Tibial nerve (tissue), 4 donors: ENCODE measurements around the gene TGDS. TPM values are rescaled to one million over a fixed set of nuclear protein-coding genes. Genes with fewer than 3 reads are reported as not detected.

ENCODE experiments used
- DNase-seq, 2 donors: peaks; one replicate each; pipeline ENCODE4 v3.0.0-alpha.2; 2019; ENCODE audit warnings: low spot score in 2 of 2
- H3K27ac ChIP-seq, 4 donors: fragments of 200-600 bp; sonication (generic) in 3 of 4; one replicate each; pipeline ENCODE4 v1.5.1; 2017 to 2019; ENCODE audit warnings: mild to moderate bottlenecking in 1 of 4
- H3K27me3 ChIP-seq, 2 donors: fragments of 200-600 bp; sonication (generic) in 1 of 2; one replicate each; pipeline versions ENCODE4 v1.5.1 to v1.6.0; 2017 to 2019
- H3K36me3 ChIP-seq, 3 donors: fragments of 200-600 bp; sonication (generic); one replicate each; pipeline ENCODE4 v1.5.1; 2018 to 2019
- H3K4me1 ChIP-seq, 4 donors: fragments of 200-600 bp; sonication (generic) in 3 of 4; one replicate each; pipeline ENCODE4 v1.5.1; 2017 to 2019
- H3K4me3 ChIP-seq, 4 donors: fragments of 200-600 bp; sonication (generic) in 3 of 4; one replicate each; pipeline ENCODE4 v1.5.1; 2017 to 2019; ENCODE audit warnings: mild to moderate bottlenecking in 1 of 4, moderate library complexity in 1 of 4
- H3K9me3 ChIP-seq, 4 donors: fragments of 200-600 bp; sonication (generic) in 3 of 4; one replicate each; pipeline ENCODE4 v1.5.1; 2017 to 2019
- EP300 ChIP-seq, 2 donors: sonication (generic); formaldehyde crosslinking; IDR thresholded peaks; one replicate each; pipeline ENCODE4 v1.6.1; 2017; ENCODE audit warnings: antibody characterized with exemption in 2 of 2, mild to moderate bottlenecking in 1 of 2
- POLR2A ChIP-seq, 2 donors: fragments of 450-650 bp; IDR thresholded peaks; one replicate each; pipeline ENCODE4 v1.6.1; 2017; ENCODE audit warnings: antibody characterized with exemption in 2 of 2, mild to moderate bottlenecking in 2 of 2, moderate library complexity in 2 of 2
- WGBS, 2 donors: methylation state at CpG; one replicate each; pipeline ENCODE4 v1.1.5; 2018; 5-methylcytosine and 5-hydroxymethylcytosine counted together
- total RNA-seq, 4 donors: library from RNA; depleted of rRNA; stranded (reverse); fragments of >200 nt; gene quantifications; one replicate each; pipeline ENCODE4 v1.1.0, GENCODE V29; 2016
- TF ChIP-seq, protein P1 (sequence below), 5 experiments: fragments of 200-600 bp in 3 of 5; fragments of 450-650 bp in 2 of 5; sonication (generic) in 3 of 5; IDR thresholded peaks; one replicate each; pipeline ENCODE4 v1.5.1; 2016 to 2019; ENCODE audit warnings: antibody characterized with exemption in 5 of 5, mild to moderate bottlenecking in 3 of 5, moderate library complexity in 2 of 5

TGDS gene
- total RNA-seq, 4 donors from 2014 or later = 10.2 to 14.2 (median 12.3) TPM

DNA sequence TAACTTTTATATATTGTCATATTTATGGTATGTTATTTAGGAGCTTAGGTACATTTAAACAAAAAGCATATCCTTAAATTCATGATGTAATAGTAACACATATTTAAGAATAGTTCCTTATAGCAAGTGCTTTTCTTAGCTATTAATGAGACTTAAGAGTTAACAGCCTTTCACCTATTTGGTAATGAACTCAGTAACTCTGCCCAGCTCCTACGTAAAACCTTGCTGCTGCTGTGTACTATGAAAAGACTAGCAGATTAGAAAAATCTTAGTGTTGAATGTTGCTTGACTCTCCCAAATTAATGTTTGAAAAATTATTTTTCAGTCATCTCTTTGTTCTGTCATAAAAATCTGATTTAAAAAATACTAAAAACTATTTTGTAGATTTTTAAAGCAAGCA lies 12.6 kb upstream of the TGDS start:
- no peaks in the 10 kb centered on the region for H3K4me1 ChIP-seq
- no peaks in the 10 kb centered on the region for H3K9me3 ChIP-seq
- H3K27me3 ChIP-seq = no peaks in the 10 kb centered on the region
- 40 to 44% methylated on average over 1 of the region's 1 CpG for WGBS, 2 donors
- H3K36me3 ChIP-seq = peaks cover 0 to 39% (median 0%) of the 10 kb centered on the region in 3 donors
- TF ChIP-seq POLR2A (IDR thresholded peaks at IDR 0.05) (no peak), EP300 (IDR thresholded peaks at IDR 0.05) (no peak)
- TF ChIP-seq, protein P1, sequence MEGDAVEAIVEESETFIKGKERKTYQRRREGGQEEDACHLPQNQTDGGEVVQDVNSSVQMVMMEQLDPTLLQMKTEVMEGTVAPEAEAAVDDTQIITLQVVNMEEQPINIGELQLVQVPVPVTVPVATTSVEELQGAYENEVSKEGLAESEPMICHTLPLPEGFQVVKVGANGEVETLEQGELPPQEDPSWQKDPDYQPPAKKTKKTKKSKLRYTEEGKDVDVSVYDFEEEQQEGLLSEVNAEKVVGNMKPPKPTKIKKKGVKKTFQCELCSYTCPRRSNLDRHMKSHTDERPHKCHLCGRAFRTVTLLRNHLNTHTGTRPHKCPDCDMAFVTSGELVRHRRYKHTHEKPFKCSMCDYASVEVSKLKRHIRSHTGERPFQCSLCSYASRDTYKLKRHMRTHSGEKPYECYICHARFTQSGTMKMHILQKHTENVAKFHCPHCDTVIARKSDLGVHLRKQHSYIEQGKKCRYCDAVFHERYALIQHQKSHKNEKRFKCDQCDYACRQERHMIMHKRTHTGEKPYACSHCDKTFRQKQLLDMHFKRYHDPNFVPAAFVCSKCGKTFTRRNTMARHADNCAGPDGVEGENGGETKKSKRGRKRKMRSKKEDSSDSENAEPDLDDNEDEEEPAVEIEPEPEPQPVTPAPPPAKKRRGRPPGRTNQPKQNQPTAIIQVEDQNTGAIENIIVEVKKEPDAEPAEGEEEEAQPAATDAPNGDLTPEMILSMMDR (IDR thresholded peaks at IDR 0.05) = no peak
- H3K27ac ChIP-seq = peak overlapping the region in 1 of 4 donors; percentile 3
- DNase-seq = no peak
- H3K4me3 ChIP-seq = no peak overlapping the region

DNA sequence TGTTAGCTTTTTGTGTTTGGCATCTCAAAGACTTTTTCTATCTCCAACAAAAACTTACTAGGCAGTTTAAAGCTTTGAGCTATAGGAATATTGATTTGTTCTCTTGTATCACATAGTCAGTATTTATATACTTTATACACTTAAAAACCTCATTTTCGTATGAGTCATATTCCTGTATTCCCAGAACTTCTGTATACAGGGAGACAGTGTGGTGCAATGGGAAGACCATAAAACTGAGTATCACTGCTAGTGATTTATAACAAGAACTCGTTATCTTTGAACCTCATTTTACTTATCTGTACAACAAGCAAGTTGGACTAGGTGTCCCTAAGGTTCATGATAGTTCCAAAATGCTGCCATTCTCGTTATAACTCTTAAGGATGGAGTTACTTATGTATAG lies 12.0 kb upstream of the TGDS start:
- Histone ChIP-seq H3K4me3 (no peak overlapping the region), H3K27ac (no peak overlapping the region), H3K27me3 (no peaks in the 10 kb centered on the region), H3K36me3 (peaks cover 0 to 39% (median 0%) of the 10 kb centered on the region in 3 donors), H3K9me3 (no peaks in the 10 kb centered on the region), H3K4me1 (peaks cover 0 to 6% (median 2%) of the 10 kb centered on the region in 4 donors)
- DNase-seq = no peak
- TF ChIP-seq POLR2A (IDR thresholded peaks at IDR 0.05) (no peak), EP300 (IDR thresholded peaks at IDR 0.05) (no peak)
- TF ChIP-seq, protein P1 (IDR thresholded peaks at IDR 0.05) = no peak
- 83 to 87% methylated on average over 3 of the region's 3 CpGs for WGBS, 2 donors

DNA sequence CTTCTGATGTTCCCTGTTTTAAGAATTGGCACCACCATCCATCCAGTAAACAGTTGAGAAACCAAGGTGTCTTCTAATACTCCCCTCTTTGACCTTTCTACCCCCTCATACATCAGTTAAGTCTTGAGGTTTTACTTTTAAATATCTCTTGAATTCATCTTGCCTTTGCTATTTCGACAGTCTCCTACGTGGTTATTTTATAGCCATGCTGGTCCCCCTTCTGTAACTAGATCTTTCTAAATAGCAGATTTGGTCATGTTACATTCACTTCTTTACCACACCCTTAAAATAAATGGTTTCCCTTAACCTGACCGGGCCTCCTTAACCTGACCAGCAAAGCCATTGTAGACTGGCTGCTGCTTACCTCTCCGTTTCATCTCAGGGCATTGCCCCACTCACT lies 11.1 kb upstream of the TGDS start:
- no peak for DNase-seq
- Histone ChIP-seq H3K4me3 (no peak overlapping the region), H3K36me3 (peaks cover 0 to 38% (median 0%) of the 10 kb centered on the region in 3 donors), H3K4me1 (peaks cover 0 to 15% (median 6%) of the 10 kb centered on the region in 4 donors), H3K27ac (no peak overlapping the region), H3K9me3 (no peaks in the 10 kb centered on the region), H3K27me3 (no peaks in the 10 kb centered on the region)
- 85 to 92% methylated on average over 4 of the region's 4 CpGs for WGBS, 2 donors
- TF ChIP-seq, protein P1 (IDR thresholded peaks at IDR 0.05) = no peak
- TF ChIP-seq POLR2A (IDR thresholded peaks at IDR 0.05) (no peak), EP300 (IDR thresholded peaks at IDR 0.05) (no peak)

DNA sequence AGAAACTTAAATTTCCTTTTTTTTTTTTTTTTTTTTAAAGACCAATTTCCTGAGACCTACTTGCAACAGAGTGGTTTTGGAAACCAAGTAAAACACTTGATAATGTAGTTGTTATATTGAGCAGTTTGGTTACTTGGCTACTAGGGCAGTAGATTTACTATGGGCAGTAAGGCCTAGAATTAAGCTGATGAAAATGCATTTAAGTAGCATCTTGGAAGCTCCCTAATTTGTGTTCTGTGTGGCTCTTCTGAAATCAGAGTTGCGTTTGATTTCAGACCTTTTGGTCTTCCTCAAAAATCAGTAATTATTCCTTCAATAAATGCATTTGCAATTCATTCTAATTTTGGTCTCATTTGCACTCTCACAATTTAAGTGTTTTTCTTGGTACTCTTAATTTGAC lies 6.5 kb upstream of the TGDS start:
- H3K4me1 ChIP-seq = peaks cover 0 to 17% (median 8%) of the 10 kb centered on the region in 4 donors
- H3K27ac ChIP-seq = peak overlapping the region; percentile 63 to 93 (median 86)
- DNase-seq = no peak
- WGBS, 2 donors = 17 to 29% methylated on average over 1 of the region's 1 CpG
- peak overlapping the region; percentile 72 to 99 (median 92) for H3K4me3 ChIP-seq
- H3K9me3 ChIP-seq = no peaks in the 10 kb centered on the region
- H3K27me3 ChIP-seq = no peaks in the 10 kb centered on the region
- no peak for TF ChIP-seq EP300 (IDR thresholded peaks at IDR 0.05)
- TF ChIP-seq POLR2A (IDR thresholded peaks at IDR 0.05) = no peak
- TF ChIP-seq, protein P1 (IDR thresholded peaks at IDR 0.05) = no peak
- peaks cover 0 to 18% (median 0%) of the 10 kb centered on the region in 3 donors for H3K36me3 ChIP-seq

DNA sequence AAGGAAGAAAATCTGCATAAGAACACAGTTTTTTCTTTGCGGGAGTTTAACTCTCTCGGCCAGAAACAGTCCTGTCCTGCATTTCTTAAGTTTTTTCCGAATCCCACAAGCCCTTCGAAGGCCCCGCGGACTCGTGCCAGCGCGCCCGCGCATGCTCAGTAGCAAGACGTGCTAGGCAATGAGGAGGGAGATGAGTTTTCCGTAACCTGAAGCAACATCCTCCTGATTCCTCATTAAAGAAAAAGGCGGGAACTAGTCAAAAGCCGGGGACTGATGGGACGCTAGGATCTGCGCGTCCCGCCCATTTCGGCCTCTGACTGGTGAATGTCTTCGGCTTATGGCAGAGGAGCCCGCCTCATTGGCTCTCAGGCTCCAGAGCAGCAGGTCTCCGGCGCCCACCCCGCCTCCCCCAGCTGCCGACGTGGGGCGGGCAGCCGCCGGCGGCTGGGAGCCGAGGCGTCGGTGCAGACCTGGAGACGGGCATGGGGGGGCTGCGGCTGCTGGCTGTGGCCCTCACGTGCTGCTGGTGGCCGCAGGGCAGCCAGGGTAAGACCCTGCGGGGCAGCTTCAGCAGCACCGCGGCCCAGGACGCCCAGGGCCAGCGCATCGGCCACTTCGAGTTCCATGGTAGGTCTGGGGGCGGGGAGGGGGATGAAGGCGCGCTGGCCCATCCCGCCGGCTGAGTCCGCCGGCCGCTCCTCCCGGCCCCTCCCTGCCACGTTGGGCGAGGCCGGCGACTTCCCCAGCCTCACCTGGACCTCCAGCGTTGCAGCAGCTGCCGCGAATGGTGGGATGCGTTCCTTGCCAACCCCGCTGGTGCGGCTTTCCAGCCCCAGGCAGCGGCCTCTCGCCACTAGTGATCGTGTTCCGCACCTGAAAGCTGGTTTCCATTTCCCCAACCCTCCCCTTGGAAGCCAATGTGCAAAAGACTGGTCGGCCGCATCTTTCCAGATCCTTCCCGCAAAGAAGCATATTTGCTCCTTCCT lies 5.8 kb upstream of the TGDS start, which contains the start of gene GPR180:
Gene GPR180, plus strand, starts transcription at position 412 of the 986 bp plus-strand sequence. Its CDS starts 71 bp downstream, at position 483.
- Histone ChIP-seq H3K27ac (peak within 1 kb of the TSS; percentile 63 to 93 (median 86)), H3K36me3 (peaks cover 0 to 10% (median 0%) of the 10 kb centered on the region in 3 donors)
- 1% methylated on average over 38 to 51 of the region's 71 CpGs for WGBS, 2 donors

More for the DNA sequence above, 5.8 kb upstream of the TGDS start, which contains the start of gene GPR180:
- DNase-seq = peak; percentile 88 to 89
- TF ChIP-seq EP300 (IDR thresholded peaks at IDR 0.05) = peak; percentile 68 to 71
- peak; percentile 54 to 79 for TF ChIP-seq POLR2A (IDR thresholded peaks at IDR 0.05)
- TF ChIP-seq, protein P1 (IDR thresholded peaks at IDR 0.05) = no peak
- H3K9me3 ChIP-seq = no peaks in the 10 kb centered on the region
- H3K27me3 ChIP-seq = no peaks in the 10 kb centered on the region
- peaks cover 0 to 17% (median 8%) of the 10 kb centered on the region in 4 donors for H3K4me1 ChIP-seq
- H3K4me3 ChIP-seq = peak within 1 kb of the TSS; percentile 72 to 99 (median 92)
